SK-N-MC (cell line): ENCODE measurements around the gene COL5A2.

Experiments
- DNase-seq: peaks from one replicate; pipeline ENCODE4 v3.0.0-alpha.2; 2011; ENCODE audit warnings: low read depth, low spot score
- H3K27ac ChIP-seq: fragments of 200-600 bp; sonication (generic); 2 replicates; pipeline ENCODE4 v1.5.1; 2016; ENCODE audit warnings: mixed run types
- H3K36me3 ChIP-seq: fragments of 200-600 bp; sonication (generic); 2 replicates; pipeline ENCODE4 v1.6.1; 2017; ENCODE audit warnings: antibody characterized with exemption, low read length, mixed read lengths; ENCODE audit not compliant: insufficient read depth
- H3K4me3 ChIP-seq: fragments of 200-600 bp; sonication (generic); 2 replicates; pipeline ENCODE4 v1.5.1; 2016
- H3K9ac ChIP-seq: fragments of 200-600 bp; sonication (generic); 2 replicates; pipeline ENCODE4 v1.8.0; 2017; ENCODE audit warnings: mixed run types, mixed read lengths; ENCODE audit not compliant: insufficient read length
- H3K9me3 ChIP-seq: fragments of 200-600 bp; sonication (generic); 2 replicates; pipeline ENCODE4 v1.6.1; 2017; ENCODE audit warnings: low read depth, mild to moderate bottlenecking, antibody characterized with exemption, low read length, moderate library complexity, mixed read lengths
- EZH2 ChIP-seq: fragments of 200-600 bp; sonication (generic); IDR thresholded peaks from one replicate; pipeline ENCODE4 v1.6.1; 2017; ENCODE audit warnings: antibody characterized with exemption
- FOXP2 ChIP-seq: optimal IDR thresholded peaks from 2 replicates; pipeline ENCODE3; 2011; ENCODE audit warnings: mild to moderate bottlenecking, moderate library complexity; ENCODE audit not compliant: insufficient read depth; ENCODE audit errors: extremely low read length, control extremely low read depth
- POLR2AphosphoS5 ChIP-seq: IDR thresholded peaks from 2 replicates; pipeline ENCODE4 v1.6.1; 2012; ENCODE audit warnings: mild to moderate bottlenecking, low read depth, low read length, borderline replicate concordance

COL5A2 gene

DNA sequence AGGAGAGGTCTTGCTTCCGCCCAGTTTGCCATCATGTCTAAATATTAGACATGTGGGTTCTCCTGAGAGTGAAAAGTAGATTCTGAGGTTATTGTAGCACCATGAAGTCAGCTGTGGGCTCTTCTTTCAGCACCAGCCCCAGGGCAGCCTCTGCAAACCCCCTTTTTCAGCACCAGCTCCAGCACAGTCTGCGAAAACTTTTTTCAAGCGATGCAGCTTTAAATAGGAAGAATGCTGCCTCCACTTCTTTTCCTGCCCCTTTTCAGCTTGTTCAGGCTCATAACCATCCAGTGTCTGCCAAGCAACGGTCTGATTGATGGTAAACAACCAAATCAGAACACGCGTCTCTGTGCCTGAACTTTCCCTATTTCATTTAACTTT, at the start of gene COL5A2:
COL5A2 (minus strand) TSS at position 192 of the 381 bp plus-strand sequence; CDS start at position 35, 157 bp downstream.
- TF ChIP-seq FOXP2: peak; percentile 71
- TF ChIP-seq POLR2AphosphoS5: peak; percentile 89
- no peak for TF ChIP-seq EZH2
- peak within 1 kb of the TSS; percentile 95 for H3K27ac ChIP-seq
- no peaks in the 10 kb centered on the region; the same call in 1 of the 2 replicates for H3K9me3 ChIP-seq
- peak; percentile 71 for DNase-seq
- peak within 1 kb of the TSS; percentile 86 for H3K4me3 ChIP-seq
- 0 out of 2 replicates have a peak, but pooled peaks cover 3% of the 10 kb centered on the region for H3K36me3 ChIP-seq
- peak within 1 kb of the TSS; percentile 85 for H3K9ac ChIP-seq

DNA sequence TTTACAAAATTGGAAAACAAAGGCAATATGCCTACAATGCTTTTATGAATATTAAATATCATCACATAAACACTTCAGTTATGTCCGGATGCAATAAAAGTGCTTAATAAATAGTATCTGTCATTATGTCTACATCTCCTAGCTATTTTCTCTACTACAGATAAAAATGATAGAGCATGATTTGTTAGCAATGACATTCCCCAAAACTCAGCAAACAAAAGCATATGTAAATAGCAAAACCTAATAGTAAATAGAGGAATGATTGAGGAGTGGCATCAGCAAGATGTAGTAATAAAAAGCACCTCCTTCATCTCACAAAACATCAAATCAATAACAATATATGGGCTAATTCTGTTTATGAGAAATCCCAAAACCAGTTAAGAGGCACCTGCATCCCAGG, 46.5 kb upstream of the COL5A2 start:
- H3K9me3 ChIP-seq: no peaks in the 10 kb centered on the region
- H3K9ac ChIP-seq: no peak overlapping the region
- no peak overlapping the region for H3K4me3 ChIP-seq
- no peak for DNase-seq
- no peak overlapping the region for H3K27ac ChIP-seq
- no peaks in the 10 kb centered on the region for H3K36me3 ChIP-seq
- no peak for TF ChIP-seq FOXP2
- TF ChIP-seq POLR2AphosphoS5: no peak
- no peak for TF ChIP-seq EZH2

DNA sequence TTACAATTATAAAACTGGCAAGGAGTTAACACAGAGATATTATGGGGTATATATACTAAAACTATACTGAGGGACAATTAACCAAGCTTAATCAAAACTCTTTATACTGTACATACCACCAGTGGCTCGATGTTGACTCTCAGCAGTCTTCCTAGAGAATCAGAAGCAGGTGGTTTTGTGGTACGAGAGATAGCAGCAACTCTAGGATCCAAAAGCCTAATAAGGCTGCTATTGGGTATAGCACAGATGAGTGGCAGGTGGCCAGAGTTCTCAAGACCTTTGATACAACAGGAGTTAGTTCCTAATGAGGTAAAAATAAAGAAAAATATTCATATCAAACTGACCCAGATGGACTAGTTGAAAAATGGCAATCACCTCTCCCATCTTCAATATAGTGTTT, 45.5 kb upstream of the COL5A2 start:
- Histone ChIP-seq H3K9ac (no peak overlapping the region), H3K9me3 (no peaks in the 10 kb centered on the region), H3K27ac (no peak overlapping the region), H3K4me3 (no peak overlapping the region), H3K36me3 (no peaks in the 10 kb centered on the region)
- no peak for TF ChIP-seq POLR2AphosphoS5
- no peak for TF ChIP-seq EZH2
- no peak for TF ChIP-seq FOXP2
- no peak for DNase-seq

DNA sequence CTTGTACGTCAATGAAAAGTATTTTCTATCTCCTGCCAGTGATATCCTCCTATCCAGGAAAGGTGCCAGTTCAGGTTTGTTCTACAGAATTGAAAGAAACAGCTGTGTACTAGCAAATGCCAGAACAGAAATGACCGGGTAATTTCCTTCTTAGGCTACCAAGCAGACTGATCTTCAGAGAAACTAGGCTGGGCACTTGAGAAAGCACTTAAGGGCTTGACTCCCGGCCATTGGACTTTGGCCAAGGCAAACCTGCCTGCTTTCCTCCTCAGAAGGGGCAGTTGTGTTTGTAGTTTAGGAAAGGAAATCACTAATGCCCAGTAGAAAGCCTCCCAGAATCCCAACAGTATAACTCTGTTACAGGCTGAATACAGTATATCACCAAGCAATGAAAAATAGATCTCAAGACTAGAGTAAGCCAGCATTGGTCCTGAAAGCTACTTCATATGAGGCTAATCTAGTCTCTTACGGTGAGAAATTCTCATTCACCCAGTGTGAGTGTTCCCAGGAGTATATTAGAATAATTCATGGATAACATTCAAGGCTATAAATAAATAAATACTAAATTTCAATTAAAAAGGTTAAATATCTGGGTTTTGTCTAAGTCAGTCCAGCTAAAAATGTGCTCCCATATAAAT, 43.0 kb upstream of the COL5A2 start:
- Histone ChIP-seq H3K4me3 (no peak overlapping the region), H3K9ac (no peak overlapping the region), H3K36me3 (no peaks in the 10 kb centered on the region), H3K9me3 (no peaks in the 10 kb centered on the region), H3K27ac (no peak overlapping the region)
- TF ChIP-seq POLR2AphosphoS5: no peak
- DNase-seq: no peak

DNA sequence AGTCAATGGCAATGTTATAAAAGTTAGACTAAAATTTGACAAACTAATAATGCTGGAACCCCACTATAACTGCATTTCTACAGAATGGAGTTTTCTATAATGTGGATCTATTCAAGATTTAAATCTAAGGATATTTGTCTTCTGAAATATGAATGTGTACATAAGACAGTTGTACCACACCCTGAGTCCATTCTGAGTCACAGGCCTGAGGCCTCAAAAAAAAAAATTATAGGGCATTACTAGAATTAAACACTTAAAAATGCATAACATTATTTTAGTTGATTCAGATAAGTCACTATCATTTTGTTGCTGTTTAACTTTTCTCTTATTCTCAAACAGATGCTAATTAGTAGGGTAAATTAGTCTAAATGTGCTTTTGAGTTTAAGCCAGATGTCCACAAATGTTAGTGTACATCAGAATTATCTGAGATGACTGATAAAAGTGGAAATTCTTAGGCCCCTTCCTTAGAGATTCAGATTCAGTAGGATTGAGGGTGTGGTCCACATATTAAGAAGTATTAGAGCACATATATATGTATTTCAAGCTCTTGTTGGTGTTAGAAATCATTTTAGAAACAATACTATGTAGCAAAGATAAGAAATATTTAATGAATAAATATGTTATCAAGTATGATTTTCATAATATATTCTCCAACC, 42.4 kb upstream of the COL5A2 start:
- H3K9me3 ChIP-seq: no peaks in the 10 kb centered on the region
- no peak overlapping the region for H3K4me3 ChIP-seq
- no peak for DNase-seq
- TF ChIP-seq POLR2AphosphoS5: no peak
- no peak overlapping the region for H3K9ac ChIP-seq
- H3K36me3 ChIP-seq: no peaks in the 10 kb centered on the region
- H3K27ac ChIP-seq: no peak overlapping the region

DNA sequence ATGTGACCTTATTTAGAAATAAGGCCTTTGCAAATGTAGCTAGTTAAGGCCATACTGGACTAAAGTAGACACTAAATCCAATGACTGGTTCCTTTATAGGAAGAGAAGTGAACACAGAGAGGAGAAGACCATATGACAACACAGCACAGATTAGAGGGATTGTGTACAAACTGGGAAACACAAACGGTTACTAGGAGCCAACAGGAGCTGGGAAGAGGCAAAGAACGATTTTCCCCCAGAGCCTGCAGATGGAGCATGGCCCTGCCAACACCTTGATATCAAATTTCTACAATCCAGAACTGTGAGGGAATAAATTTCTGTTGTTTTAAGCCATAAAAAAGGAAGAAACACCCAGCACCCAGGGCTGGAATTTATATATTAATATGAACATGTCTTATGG, 38.7 kb upstream of the COL5A2 start:
- peak overlapping the region; percentile 29 for H3K9ac ChIP-seq
- TF ChIP-seq EZH2: no peak
- TF ChIP-seq POLR2AphosphoS5: no peak
- TF ChIP-seq FOXP2: no peak
- no peaks in the 10 kb centered on the region for H3K36me3 ChIP-seq
- no peak overlapping the region for H3K4me3 ChIP-seq
- no peaks in the 10 kb centered on the region for H3K9me3 ChIP-seq
- no peak for DNase-seq
- H3K27ac ChIP-seq: peak overlapping the region; percentile 89

DNA sequence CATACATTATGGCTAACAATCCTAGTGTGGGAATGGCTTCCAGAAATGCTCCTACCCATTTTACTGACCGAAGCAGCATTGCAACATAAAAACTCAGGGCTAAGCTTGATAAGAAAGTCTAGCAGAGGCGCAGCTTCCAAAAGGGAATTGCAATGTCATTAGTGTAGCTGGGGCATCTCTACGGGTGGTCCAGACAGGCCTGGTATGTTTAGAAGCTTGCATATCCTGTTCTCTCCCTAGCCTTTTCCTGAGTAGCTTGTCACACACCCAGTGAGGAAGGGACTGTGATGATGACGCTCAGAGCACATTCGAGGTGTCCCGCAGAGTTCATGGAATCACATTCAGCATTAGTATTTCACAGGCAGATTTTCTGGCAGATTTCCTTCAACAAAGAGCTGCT, 38.0 kb upstream of the COL5A2 start:
- Histone ChIP-seq H3K4me3 (peak overlapping the region; percentile 59), H3K9me3 (no peaks in the 10 kb centered on the region), H3K36me3 (no peaks in the 10 kb centered on the region), H3K27ac (peak overlapping the region; percentile 89), H3K9ac (peak overlapping the region; percentile 29)
- DNase-seq: peak; percentile 72
- TF ChIP-seq FOXP2: peak; percentile 68
- no peak for TF ChIP-seq EZH2
- no peak for TF ChIP-seq POLR2AphosphoS5

DNA sequence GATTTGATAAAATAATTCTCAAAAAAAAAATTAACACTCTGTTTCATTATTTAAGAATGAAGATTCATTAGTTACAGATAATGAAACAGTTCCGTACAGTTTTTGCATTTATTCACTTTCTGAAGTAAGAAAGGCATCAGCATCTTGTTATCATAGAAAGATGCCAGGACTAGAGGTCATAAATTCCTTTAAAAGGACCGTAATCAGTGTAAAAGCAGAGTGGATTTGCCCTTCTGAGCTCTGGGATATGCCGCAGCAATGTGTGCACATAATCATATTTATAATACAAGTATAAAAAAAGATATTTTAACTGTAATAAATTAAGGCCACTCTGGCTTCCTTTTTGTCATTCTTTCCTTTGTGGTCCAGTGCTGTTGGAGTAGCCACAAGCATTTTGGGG, 37.5 kb upstream of the COL5A2 start:
- no peak for TF ChIP-seq POLR2AphosphoS5
- no peak for TF ChIP-seq EZH2
- no peak for TF ChIP-seq FOXP2
- Histone ChIP-seq H3K9ac (no peak overlapping the region), H3K4me3 (peak overlapping the region; percentile 59), H3K9me3 (no peaks in the 10 kb centered on the region), H3K36me3 (no peaks in the 10 kb centered on the region), H3K27ac (peak overlapping the region; percentile 89)
- no peak for DNase-seq

DNA sequence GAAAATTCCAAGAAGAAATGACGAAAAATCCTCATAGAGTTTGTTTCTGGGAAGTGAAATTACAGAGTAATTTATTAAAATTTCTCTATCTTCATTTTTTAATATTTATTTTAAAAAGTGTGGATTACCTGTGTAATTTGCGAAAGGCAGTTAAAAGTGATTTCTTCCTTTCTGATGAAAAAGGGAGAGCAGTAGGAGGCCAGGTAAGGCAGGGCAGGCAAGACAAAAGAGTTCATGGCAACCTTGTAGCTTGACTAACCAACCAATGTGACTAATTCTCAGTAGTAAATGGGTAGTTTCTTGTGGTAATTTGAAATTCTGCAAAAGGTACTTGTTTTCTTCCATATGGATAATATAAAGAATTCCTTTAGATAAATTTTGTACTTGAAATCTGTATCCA, 34.9 kb upstream of the COL5A2 start:
- no peaks in the 10 kb centered on the region for H3K9me3 ChIP-seq
- no peak overlapping the region for H3K27ac ChIP-seq
- H3K9ac ChIP-seq: no peak overlapping the region
- no peaks in the 10 kb centered on the region for H3K36me3 ChIP-seq
- DNase-seq: no peak
- TF ChIP-seq POLR2AphosphoS5: no peak
- no peak for TF ChIP-seq FOXP2
- no peak for TF ChIP-seq EZH2
- H3K4me3 ChIP-seq: no peak overlapping the region
